HG02678 (cell line): ENCODE measurements around the gene EPS8L2.

Source experiments
- ATAC-seq: cut with Tn5 transposase; IDR thresholded peaks from one replicate; pipeline ENCODE4 v1.9.1; 2021; ENCODE audit warnings: mild to moderate bottlenecking, moderate library complexity; ENCODE audit not compliant: unreplicated experiment

EPS8L2 gene

DNA sequence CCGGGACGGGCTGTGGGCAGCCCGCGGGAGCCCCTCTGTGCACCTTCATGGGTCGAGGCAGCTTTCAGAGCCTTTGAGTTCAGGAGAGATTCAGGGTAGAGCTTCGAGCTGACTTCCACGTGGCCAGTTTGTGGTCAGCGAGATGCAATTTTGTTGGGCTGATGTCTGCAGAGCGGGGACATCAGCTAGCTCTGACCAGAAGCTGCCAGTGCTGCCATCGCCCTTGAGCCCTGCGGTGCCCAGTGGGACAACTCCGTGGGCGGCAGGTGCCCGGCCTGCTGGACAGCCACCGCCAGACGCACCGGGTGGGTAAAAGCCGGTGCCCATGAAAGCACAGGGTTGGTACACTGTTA lies 42.0 kb downstream of the EPS8L2 start:
- ATAC-seq, result no peak

DNA sequence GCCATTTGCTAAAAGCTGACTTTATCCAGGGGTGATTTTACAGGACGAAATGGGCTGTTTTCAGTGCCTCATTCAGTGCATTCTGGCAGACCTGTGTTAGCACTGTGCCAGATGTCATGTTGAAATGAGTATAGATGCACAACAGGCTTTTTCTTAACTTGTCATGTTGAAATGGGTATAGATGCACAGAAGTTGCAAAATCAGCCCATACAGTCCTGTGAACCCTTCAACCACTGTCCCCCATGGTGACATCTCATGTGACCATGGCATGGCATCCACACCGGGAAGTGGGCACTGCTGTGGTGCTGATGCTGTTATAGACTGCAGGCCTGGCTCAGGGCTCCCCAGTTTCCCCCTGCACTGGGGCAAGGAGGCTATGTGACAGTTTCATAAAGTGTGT lies 43.7 kb downstream of the EPS8L2 start:
- ATAC-seq, result no peak

DNA sequence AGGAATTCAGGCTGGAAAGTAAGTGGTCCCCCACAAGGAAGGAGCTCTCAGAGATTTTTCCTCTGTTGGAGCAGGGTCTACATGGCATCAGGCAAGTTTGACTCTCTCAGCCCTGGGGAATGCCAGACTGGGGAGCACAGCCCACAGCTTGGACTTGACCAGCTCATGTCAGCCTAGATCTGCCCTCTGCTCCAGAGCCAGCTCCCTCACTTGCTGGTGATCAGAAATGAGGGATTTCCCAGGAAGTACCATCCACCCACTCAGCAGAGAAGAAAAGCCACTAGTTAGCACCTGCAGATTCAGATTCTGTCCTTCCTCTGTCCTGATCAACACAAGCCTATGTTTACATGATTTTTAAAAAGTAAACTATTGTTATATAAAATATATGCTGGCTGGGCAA lies 54.2 kb downstream of the EPS8L2 start:
- no peak for ATAC-seq

DNA sequence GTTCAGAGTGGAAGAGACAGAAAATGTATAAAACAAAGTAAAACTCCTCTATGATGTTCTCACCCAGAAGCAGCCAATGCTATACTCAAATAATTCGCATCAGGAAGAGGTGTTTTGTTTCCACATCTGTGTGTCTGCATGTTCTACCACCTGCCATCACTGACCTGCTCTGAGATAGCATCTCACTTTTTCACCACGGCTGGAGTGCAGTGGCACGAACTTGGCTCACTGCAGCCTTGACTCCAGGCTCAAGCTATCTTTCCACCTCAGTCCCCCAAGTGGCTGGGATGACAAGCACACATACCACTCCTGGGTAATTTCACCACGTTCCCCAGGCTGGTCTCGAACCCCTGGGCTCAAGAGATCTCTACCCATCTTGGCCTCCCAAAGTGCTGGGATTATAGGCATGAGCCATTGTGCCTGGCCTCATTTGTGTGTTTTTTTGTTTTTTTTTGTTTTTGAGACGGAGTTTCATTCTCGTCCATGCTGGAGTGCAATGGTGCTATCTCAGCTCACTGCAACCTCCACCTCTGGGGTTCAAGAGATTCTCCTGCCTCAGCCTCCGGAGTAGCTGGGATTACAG lies 55.6 kb downstream of the EPS8L2 start:
- no peak for ATAC-seq

DNA sequence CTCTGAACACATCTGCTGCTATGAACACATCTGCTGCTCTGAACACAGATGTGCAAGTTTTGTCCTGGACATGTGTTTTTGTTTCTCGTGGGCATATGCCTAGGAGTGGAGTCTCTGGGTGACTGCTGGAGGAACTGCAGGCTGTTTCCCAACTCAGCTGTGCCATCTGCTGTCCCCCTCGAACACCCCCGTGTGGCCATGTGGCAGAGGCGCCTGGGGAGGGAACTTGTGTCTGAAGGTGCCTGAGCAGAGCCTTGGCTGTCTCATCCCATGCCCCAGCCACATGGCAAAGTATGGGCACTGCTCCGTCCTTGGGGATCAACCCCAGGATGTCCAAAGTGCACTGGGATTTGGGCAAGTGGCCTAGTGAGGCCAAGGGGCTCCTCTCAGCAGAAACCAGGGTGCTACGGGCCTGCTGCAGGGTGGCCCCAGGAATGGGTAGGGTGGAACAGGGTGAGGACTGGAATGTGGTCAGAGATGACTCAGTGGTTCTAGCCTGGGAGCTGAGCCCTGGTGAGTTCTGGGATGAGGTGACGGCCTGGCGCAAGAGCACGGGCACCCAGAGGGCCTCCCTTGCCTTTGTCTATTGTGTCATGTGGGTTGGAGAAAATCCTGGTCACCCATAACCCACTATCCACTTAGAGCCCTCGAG lies 56.5 kb downstream of the EPS8L2 start:
- no peak for ATAC-seq

DNA sequence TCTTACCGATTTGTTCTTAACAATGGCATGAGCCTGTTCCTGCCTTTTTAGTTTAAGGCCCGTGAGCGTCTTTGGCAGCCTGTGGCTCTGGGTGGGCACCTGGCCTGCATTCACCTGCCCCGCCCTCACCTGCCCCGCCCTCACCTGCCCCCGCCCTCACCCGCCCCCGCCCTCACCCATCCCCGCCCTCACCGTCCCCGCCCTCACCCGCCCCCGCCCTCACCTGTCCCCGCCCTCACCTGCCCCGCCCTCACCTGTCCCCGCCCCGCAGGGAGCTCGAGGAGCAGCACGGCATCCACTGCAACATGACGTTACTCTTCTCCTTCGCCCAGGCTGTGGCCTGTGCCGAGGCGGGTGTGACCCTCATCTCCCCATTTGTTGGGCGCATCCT lies 57.0 kb downstream of the EPS8L2 start:
- ATAC-seq, result no peak

DNA sequence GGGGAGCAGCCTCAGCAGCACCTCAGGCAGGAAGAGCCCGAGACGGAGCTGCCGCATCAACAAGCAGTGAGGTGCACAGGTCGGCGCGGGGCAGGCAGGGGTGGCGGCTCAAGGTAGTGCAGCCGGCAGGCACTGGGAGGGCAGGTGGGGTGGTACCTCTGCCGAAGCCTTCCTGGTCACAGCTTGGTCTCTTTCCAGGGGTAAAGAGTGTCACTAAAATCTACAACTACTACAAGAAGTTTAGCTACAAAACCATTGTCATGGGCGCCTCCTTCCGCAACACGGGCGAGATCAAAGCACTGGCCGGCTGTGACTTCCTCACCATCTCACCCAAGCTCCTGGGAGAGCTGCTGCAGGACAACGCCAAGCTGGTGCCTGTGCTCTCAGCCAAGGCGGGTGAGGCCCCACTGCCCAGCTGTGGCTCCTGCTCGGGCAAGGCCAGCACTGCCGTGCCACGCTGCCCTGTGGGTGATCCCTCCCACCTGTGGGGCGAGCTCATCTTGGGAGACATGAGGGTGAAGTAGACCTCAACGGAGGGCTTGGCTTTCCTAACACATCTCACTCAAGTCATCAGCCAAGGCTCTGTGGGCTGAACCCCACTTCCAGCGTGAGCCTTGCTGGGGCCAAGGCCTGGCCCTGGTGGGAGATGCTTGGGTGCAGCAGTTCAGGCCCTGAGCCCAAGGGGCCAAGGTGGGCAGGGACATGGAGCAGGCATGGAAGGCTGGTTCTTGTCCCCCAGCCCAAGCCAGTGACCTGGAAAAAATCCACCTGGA lies 57.7 kb downstream of the EPS8L2 start:
- no peak for ATAC-seq

DNA sequence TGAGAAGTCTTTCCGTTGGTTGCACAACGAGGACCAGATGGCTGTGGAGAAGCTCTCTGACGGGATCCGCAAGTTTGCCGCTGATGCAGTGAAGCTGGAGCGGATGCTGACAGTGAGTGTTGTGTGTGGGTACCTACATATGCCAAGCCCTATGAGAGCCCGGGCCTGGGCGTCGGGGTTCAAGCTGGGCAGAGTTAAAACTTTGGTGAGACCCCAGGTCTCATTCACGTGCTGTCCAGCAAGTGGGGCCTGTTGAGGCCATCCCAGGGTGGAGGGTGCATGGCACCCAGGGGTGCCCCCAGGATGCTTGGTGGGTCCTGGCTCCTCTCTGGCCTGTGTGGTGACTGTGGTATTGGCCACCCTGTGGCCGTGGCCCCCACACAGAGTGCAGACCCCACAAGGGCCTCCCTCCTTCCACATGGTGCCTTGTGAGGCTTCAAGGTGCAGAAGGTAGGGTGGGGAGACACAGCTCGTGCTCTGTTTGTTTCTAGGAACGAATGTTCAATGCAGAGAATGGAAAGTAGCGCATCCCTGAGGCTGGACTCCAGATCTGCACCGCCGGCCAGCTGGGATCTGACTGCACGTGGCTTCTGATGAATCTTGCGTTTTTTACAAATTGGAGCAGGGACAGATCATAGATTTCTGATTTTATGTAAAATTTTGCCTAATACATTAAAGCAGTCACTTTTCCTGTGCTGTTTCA lies 58.4 kb downstream of the EPS8L2 start:
- no peak for ATAC-seq

DNA sequence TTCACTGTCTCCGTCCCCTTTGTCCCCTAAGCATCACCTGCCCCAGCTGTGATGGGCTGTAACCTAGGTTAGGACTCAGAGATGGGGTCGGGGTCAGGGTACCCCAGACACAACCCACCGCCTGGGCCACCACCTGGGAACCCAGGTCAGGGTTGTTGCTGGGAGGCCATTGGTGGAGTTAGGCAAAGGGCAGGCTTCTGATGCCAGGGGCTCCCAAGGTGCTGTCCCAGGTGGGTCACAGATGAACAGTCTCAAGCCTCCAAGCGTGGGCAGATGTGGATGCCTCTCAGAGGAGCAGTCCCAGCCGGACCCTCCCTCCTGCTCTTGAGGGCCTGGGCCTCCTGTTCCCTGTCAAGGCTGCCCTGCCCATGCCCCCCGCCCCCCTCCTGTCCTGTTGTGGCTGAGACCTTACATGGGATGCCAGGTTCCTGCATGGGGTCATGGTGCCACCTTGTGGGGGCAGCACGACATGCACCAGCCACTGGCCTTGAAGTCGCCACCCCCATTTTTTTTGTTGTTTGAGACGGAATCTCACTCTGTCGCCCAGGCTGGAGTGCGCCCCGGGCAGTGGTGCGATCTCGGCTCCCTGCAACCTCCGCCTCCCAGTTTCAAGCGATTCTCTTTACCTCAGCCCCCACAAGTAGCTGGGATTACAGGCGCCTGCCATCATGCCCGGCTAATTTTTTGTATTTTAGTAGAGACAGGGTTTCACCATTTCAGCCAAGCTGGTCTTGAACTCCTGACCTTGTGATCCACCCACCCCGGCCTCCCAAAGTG lies 59.2 kb downstream of the EPS8L2 start:
- peak; percentile 45 for ATAC-seq

DNA sequence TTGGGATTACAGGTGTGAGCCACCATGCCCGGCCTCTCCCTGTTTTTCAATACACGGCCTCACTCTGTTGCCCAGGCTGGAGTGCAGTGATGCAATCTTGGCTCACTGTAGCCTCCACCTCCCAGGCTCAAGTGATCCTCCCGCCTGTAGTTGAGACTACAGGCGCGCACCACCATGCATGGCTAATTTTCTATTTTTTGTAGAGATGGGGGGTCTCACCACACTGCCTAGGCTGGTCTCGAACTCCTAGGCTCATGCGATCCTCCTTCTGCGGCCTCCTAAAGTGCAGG lies 59.7 kb downstream of the EPS8L2 start:
- ATAC-seq, result no peak

DNA sequence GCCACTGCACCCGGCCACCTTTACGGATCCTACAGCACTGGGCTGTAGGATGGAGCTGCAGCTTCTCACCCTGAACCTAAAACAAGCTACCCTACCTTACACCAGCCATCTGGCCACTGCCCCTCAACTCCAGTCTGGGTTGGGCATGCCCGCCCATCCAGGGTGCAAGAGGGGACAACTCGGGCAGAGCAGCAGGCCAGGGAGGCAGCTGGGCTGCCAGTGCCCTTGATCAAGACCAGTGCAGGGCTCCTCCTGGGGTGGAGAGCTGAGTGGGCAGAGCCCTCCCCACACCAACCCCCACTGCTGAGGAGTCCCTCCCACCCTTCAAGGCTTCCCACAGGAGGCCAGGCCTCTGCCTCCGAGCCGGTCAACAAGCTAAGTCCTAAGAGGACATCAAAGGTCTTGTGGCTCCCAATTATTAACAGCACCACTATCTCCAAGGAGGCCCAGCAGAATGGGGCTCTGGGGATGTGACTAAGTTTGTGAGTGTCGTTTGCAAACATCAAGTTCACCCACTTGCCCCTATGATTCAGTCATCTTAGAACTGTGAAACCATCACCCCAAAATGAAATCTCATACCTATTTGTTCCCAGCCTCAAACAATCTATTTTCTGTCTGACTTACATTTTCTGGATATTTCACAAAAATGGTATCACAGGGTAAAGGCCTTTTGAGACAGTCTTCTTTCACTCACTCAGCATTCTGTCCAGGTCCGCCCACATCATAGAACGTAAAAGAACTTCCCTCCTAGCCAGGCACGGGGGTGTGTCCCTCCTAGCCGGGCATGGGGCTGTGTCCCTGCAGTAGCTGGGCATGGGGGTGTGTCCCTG lies 60.3 kb downstream of the EPS8L2 start:
- ATAC-seq, result no peak

DNA sequence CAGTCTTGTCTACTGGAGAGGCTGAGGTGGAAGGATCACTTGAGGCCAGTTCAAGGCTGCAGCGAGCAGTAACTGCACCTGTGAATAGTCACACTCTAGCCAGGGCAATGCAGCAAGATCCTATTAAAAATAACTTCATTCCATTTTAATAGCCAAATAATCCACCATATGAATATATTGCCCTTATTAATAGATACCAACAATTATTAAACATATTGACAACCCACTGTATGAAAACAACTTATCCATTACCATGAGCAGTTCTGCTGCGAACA lies 60.8 kb downstream of the EPS8L2 start:
- ATAC-seq, result no peak

DNA sequence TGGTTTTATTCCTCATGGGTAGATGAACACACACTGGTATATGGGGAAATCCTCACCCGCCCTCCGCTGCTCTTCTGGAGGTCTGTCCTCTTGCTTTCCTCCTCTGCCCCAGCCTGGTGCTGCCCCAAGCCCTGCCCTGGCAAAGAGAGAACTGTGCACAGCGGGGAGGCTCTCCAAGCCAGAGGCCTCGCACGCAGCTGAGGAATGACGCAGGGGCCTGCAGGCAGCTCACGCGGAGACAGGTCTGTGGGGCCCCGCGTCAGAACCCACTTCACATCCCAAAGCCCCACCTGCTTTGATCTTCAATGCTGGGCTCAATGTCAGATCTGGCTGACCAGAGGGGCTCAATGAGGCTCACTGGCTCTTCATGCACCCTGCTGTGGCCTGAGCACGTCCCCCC lies 61.2 kb downstream of the EPS8L2 start:
- ATAC-seq, result no peak

DNA sequence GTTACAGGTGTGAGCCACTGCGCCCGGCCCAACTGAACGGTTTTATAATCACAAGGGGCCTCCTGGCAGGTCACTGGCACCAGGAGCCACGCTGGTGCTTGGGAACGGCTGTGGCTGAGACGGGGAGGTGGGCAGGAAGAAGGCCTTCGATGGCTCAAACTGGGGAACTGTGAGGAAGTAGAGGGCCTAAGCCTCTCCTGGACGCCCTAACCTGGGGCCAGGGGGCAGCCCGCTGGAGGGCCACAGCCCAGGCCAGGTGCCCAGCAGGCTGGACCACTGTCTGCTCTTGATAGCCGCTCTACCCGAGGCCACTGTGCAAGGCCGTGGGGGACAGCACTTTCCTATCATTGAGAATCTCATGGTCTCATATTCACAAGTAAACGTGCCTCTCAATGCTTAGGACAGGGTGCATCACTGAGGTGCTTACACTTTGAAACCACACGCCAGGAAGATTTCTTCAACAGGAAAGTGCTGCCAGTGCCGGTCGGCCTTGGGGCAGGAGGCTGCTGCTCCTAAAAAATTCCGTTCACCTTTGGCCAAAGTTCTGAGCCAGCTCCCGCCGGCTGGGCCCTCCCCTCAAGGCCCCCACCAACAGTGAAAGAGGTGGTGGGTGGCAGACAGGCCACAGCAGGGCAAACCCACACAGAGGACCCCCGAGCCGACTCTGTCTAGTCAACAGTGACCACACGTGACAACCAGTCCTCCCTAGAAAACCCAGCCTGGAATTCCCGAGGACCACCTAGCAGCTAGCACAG lies 64.0 kb downstream of the EPS8L2 start:
- ATAC-seq, result no peak

DNA sequence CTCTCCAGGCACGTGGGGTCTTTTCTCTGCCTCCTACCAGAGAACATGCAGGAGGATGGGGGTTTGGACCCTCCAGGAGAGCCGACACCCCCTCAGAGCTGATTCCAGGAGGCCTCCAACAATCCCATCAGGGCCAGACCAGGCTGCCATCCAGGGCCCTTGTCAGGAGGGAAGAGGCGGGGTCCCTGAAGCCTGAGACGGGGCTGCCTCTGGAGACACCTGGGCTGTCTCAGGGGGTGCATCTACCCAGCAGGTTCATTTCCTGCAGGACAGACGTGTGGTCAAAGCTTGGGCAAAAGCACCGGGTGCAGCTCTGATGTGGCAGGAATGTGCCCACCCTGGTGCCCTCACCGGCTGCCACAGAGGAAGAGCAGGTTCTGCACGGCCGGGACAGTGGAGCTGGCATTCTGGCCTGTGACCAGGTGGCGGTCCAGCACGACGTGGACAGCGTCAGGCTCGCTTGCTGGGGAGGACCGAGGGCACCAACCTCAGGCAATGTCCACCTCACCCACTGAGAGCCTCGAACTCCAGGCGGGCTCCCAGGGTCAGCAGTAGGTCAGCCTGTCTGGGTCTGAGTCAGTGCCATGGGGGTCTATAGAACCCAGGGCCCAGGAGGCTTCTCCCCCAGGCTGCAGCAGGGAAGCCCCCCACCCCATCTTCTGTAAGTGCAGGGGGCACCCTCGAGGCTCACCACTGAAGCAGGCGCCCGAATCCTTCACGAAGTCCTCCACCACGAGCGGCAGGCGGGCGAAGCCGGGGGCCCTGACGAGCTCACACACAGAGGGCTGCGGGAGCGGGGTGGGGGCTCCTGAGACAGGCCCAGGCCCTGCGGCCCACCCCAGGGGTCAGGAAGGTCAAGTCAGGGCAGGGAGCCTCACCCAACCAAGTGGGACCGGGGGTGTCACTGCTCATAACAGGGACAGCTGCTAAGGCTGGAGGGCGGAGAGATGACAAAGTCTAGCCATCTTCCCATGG lies 64.9 kb downstream of the EPS8L2 start:
- ATAC-seq, result no peak

DNA sequence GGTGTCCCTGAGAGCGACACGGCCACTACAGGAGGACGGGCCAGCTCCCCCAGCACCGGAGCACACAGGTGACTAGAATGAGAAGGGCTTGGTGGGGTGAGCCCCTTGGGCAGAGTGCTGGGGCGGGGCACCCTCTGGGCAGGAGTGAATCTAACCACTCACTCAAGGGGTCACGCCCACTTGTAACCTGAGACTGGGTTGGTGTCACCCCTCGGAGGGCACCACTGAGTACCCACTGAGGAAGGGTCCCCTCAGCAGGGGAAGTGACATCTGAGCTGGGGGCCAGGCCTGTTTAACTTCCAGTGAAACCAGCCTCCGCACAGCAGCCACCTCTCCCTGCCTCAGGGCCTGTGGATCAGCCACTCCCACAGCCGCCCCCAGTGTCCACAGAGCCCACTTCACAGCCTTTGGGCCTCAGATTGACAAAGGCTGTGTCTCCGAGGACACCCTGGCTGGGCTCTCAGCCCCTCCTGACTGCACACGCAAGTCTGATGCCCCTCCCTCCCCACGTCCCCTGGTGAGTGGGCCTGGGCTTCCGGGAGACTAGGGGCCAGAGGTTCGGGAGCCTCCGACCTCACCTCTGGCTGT lies 65.7 kb downstream of the EPS8L2 start:
- no peak for ATAC-seq

DNA sequence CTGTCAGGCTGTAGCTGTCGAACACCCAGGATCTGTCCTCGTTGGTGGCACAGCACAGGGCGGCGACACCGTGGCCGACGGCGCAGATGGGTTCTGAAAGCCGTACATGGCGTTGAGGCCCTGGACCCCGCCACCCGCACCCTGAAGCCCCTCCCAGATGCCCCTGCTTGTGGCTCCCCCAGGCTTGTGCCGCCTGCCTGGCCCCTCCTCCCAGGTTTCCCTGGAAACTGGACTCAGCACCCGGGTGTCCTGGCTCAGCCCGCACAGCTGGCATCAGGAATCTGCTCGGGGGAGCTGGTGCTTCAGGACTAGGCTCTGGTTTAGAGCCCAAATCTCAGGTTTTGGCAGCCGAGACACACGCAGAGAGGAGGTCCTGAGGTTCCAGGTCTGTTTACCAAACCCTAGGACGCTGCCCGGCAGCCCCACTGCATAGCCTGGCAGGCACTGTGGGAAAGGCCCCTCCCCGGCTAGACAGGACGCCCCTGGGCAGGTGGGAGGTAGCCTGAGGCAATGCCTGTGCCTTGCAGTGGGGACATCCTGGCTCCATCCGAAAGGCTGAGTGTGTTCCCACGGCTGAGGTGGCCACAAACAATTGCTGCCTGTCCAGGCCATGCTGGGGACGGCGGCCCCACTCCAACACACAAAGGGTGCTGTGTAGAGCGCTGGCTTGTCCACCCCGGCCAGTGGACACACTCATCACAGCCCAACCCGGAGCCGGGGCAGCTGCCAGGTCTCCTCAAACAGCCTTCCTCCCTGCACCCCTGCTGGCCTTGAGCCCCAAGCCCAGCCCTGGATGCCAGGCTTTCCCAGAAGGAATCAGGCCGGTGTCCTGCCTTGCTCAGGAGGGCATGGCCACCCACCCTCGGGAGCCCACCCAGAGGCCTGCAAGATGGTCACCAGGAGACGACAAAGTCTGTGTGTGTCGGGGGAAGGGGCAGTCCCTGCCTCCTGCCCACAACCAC lies 66.7 kb downstream of the EPS8L2 start:
- no peak for ATAC-seq
